ENCODE measurements around the gene ARMH2.
"Not testable (repeated sequence)": the region's sequence is repeated elsewhere in the genome, so short reads cannot be mapped to it uniquely, and the experiment has no call there.

The ARMH2 gene

GRCh38 chr6:24809728-24810127, 11.0 kb upstream of the ARMH2 start:
- DNase-seq = no peak

DNA sequence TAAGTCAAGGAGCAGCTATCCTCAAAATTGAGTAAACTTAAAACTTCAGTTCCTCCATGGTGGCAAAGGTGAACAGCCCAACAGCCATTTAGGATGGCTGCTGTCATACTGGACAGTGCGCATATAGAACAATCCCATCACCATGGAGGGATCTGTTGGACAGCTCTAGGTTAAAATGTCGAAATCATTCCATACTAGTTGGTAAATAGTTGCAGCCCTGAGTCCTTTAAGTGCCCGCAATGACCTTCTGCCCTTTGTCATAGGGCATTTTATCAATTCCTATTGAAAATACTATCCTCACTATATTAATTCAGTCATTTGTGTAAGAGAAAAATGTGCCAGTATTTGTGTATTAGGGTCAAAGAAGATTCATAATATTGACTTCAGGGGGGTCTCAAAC, 8.9 kb upstream of the ARMH2 start:
- no peak for DNase-seq

GRCh38 chr6:24802271-24803059, 3.7 kb upstream of the ARMH2 start:
- no peak for DNase-seq

DNA sequence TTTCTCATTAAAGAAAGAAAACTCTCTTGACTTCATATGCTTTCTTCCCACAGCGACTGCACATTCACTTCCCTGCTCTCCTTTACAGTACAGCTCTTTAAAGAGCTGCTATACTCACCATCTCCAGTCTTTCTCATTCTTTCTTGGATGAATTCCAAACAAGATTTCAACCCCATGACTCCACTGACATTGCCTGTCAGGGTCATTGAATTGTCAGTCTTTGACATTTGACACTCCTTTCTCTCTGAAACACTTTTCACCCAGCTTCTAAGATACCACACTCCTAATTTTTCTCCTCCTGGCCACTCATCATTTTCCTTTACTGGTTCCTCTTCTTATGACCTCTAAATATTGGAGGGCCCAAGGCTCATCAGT, 811 bp upstream of the ARMH2 start:
- DNase-seq = no peak

GRCh38 chr6:24797596-24798216, 1.0 kb downstream of the ARMH2 start:
- DNase-seq = no peak

GRCh38 chr6:24796616-24797290, 2.0 kb downstream of the ARMH2 start:
- DNase-seq = no peak

- DNase-seq = no peak
These were observed 3.6 kb downstream of the ARMH2 start for GRCh38 chr6:24795106-24795505.

DNA sequence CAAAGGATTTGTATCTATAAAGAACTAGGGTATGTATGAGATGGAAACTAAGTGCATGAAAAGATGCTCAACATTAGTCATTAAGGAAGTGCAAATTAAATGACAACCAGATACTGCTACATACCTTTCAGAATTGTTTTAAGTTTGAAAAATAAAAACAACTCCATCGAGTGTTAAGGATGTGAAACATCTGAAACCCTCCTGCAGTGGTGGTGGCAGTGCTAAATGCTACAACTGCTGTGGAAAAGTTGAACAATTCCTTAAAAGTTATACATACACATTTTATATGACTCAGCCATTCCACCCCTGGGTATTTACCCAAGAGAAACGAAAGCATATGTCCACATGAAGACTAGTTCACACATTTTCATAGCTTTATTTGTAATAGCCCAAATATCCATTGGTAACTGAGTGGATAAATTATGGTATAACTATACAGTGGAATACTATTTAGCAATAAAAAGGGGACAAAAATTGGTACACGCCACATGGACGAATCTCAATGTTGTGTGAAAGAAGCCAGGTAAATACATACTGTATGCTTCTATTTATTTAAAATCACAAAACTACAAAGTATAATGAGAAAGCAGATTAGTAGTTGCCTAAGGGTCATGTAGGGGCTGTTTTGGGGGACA, 10.6 kb downstream of the ARMH2 start:
- no peak for DNase-seq

DNA sequence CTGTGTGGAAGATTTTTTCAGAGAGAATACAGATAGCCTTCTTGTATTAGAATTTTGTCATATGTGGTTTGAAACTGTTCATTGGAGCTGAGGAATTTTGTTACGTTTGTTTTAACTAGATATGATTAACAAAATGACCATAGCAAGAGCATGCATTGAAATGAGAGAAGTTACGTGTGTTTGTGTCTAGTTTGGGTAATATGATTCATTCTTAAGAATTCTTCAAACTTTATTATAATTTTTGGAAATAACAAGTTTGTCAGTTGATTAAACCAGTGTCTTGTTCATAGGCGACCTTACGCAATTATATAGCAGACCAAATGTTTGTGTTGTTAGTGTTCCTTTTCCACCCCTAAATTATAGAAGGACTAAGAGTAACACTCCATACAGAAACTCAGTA, 18.5 kb downstream of the ARMH2 start:
- DNase-seq = no peak

DNA sequence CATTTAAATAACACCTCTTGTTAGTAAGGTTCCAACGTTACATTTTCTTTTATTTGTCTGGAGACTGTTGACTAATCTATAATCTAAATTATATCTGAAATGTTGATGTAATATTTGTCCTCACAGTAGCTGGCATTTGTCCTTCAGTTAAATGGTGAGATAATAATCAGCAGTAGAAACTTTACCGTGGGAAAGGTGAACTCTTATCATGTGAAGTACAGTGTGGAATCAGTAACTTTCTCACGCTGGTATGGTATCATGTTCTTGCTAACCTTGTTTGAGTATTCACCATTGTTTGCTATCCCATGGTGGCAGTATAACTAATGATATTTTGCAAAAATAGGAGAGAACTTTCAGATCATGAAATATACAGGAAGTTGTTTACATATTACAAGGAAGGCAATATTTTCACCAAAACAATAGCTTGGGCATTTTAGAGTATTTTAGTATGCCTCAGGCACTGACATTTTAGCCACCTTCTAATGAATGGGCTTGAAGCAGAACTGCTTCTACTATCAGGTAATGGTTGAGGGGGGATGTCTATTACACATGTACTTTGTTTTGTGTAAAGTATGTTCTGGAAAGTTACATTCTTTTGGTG, 19.2 kb downstream of the ARMH2 start:
- no peak for DNase-seq

- no peak for DNase-seq
These were observed 19.8 kb downstream of the ARMH2 start for GRCh38 chr6:24778878-24779277.

DNA sequence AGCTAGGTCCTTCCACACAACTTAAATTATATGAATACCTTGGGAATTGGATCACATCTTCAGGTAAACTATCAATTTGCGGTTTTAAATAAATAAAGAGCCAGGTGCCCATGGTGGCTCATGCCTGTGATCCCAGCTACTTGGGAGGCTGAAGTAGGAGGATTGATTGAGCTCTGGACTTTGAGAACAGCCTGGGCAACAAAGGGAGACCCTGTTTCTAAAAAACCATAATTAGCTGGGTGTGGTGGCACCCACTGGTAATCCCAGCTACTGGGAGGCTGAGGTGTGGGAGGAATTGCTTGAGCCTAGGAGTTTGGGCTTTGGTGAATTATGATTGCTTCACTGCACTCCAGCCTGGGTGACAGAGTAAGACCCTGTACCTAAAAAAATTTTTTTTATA, 20.6 kb downstream of the ARMH2 start:
- DNase-seq = no peak

DNA sequence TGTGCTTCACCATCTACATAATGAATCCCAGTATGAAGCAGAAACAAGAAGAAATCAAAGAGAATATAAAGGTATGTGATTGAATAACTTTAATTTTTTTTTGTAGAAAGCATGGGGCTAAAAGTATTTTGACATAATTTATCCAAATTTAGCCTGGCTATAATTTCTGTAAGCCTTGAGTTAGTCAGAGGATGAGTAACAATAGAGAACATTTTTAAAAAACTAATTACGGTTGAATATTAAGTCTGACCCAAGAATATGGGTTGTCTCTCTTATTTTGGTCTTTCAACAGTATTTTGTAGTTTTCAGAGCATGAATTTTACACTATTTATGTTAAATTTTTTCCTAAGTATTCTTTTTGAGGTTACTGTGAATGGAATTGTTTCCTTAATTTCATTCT, 21.5 kb downstream of the ARMH2 start:
- no peak for DNase-seq

DNA sequence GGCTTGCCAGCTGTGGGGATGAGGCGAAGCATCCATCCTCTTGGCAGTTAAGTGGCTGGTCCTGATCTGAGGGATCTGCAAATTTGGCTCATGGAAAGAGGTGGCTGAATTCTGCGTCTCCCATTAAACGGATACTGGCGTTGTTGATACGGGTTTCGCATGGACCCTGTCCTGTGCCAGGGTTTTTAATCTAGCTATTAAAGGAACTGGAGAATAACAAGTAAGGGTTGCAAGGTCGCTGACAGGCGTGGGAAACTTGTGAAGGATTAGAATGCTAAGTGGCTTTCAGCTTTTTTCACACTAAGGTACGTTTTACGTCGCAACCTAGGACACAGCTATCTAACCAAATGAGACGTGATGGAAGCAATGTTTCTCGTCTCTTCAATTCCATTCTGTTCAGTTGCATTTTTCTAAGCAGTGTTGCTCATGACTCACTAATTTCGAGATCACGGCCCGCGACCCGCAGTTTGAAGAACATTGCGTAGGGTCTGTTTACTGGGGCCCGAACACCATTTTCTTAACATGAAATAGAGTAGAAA, 23.1 kb downstream of the ARMH2 start:
- DNase-seq = no peak

GRCh38 chr6:24774696-24775519, 23.8 kb downstream of the ARMH2 start, which contains the start of gene GMNN:
TSS of gene GMNN (plus strand) at chr6:24774937. CDS start at chr6:24777247, 2,310 bp downstream.
- DNase-seq = peak; percentile 87

DNA sequence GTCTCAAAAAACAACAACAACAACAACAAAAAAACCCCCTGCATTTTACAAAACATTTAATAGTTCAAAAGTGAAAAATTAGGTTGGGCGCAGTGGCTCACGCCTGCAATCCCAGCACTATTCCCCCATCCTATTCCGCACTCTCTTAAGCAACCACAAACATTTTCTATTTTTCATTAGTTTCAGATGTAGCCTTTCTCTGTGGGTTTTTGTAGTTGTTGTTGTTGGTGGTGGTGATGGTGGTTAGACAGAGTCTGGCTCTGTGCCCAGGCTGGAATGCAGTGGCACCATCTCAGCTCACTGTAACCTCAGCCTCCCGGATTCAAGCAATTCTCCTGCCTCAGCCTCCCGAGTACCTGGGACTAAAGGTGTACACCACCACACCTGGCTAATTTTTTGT, 30.4 kb downstream of the ARMH2 start:
- DNase-seq = no peak

GRCh38 chr6:24766680-24767462, 31.8 kb downstream of the ARMH2 start:
- DNase-seq = no peak

GRCh38 chr6:24765968-24766367, 32.7 kb downstream of the ARMH2 start:
- not testable (repeated sequence) for DNase-seq

GRCh38 chr6:24764833-24765828, 33.6 kb downstream of the ARMH2 start:
- DNase-seq = not testable (repeated sequence)

DNA sequence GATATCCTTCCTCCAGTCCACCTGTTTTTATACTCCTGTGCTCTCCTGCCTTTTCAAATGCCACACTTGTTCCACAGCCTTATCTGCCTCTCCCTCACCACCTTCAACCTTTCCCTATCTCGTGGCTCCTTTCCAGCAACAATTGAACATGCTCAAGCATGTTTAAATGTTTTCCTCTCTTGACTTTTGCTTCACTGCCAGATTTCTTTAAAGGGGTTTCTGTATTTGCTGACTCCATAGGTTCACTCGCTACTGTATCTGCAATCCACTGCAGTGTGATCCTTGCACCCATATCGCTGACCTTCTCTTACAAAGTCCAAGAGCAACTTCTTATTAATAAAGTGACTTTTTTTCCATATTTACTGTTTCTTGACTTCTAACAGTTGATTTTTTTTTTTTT, 35.1 kb downstream of the ARMH2 start:
- peak; percentile 35 for DNase-seq
